Lower lobe of right lung (tissue), 2 donors: Measurements from ENCODE around the gene AHR. TPM values are rescaled to one million over a fixed set of nuclear protein-coding genes. Genes with fewer than 3 reads are reported as not detected.

Source experiments
- ATAC-seq, 2 donors: fragments of 200-7000 bp; cut with Tn5 transposase; one replicate each; pipeline ENCODE4 v1.9.1; 2020 to 2022; ENCODE audit warnings: mild to moderate bottlenecking in 2 of 2, moderate library complexity in 2 of 2
- DNase-seq: peaks from one replicate; pipeline ENCODE4 v3.0.0-alpha.2; 2020
- H3K27ac ChIP-seq: fragments of 200-600 bp; one replicate; pipeline ENCODE4 v1.8.0; 2022
- H3K27me3 ChIP-seq: fragments of 200-600 bp; one replicate; pipeline ENCODE4 v1.8.0; 2022; ENCODE audit warnings: low read depth
- H3K36me3 ChIP-seq: fragments of 200-600 bp; one replicate; pipeline ENCODE4 v1.8.0; 2022; ENCODE audit warnings: mild to moderate bottlenecking
- H3K4me1 ChIP-seq: fragments of 200-600 bp; one replicate; pipeline ENCODE4 v1.8.0; 2022
- H3K4me3 ChIP-seq: fragments of 200-600 bp; one replicate; pipeline ENCODE4 v1.8.0; 2022; ENCODE audit warnings: mild to moderate bottlenecking
- H3K9me3 ChIP-seq: fragments of 200-600 bp; one replicate; pipeline ENCODE4 v1.8.0; 2022
- intact Hi-C: fragments of 100-400 bp; cut with DNase I; formaldehyde crosslinking; loops from one replicate; pipeline ENCODE4 v1.11.0; 2022
- total RNA-seq: library from RNA; stranded (reverse); fragmentation: NEBNext Ultra II Directional; extraction: Animal tissue kit (Norgen Biotek cat#: 25700); gene quantifications from one replicate; pipeline ENCODE4 v1.2.1, GENCODE V29; 2021
- TF ChIP-seq, protein P1 (sequence below): fragments of 200-600 bp; IDR thresholded peaks from one replicate; pipeline ENCODE4 v1.8.0; 2022; ENCODE audit warnings: antibody characterized with exemption, mild to moderate bottlenecking
- donor health status: DM: no; HTN: yes; CAD: no; lungs with severe emphysema.

AHR gene
- total RNA-seq, 1 donor from 2014 or later, result 132 TPM

DNA sequence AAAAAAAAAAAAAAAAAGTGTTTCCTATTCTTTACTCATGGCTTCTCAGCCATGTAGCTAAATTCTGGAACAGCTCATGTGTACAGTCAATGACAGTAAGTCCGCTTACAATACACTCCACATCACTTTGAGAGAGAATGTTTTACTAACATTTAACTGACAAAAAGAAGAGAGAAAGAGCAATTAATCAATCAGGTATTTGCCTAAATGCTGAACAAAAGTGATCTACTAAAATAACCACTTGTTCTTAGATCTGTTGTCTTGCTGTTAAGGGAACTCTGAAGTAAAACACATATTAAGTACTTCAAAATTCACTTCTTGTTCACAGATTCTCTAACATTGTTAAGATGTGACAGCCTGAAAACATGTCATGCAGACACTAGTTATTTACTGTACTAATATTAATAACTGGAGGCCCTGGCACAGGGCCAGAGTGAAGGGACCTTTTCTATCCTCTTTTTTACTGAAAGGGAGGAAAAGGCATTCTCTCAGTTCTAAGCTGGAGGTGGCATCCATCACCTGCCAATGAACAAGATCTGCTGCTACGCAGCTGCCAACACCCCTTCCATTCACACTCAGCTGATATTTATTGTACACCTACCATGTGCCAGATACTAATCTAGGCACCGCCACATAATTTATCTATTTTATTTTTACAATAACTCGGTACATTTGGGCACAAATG is 72.6 kb downstream of the AHR start:
- intact Hi-C loops, result no loop called here
- no peak for DNase-seq
- Histone ChIP-seq H3K4me3 (no peak overlapping the region), H3K9me3 (no peaks in the 10 kb centered on the region), H3K27ac (peak overlapping the region; percentile 78), H3K36me3 (no peaks in the 10 kb centered on the region), H3K27me3 (no peaks in the 10 kb centered on the region), H3K4me1 (peaks cover 38% of the 10 kb centered on the region)
- no peak for ATAC-seq
- TF ChIP-seq, protein P1, sequence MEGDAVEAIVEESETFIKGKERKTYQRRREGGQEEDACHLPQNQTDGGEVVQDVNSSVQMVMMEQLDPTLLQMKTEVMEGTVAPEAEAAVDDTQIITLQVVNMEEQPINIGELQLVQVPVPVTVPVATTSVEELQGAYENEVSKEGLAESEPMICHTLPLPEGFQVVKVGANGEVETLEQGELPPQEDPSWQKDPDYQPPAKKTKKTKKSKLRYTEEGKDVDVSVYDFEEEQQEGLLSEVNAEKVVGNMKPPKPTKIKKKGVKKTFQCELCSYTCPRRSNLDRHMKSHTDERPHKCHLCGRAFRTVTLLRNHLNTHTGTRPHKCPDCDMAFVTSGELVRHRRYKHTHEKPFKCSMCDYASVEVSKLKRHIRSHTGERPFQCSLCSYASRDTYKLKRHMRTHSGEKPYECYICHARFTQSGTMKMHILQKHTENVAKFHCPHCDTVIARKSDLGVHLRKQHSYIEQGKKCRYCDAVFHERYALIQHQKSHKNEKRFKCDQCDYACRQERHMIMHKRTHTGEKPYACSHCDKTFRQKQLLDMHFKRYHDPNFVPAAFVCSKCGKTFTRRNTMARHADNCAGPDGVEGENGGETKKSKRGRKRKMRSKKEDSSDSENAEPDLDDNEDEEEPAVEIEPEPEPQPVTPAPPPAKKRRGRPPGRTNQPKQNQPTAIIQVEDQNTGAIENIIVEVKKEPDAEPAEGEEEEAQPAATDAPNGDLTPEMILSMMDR, result no peak

DNA sequence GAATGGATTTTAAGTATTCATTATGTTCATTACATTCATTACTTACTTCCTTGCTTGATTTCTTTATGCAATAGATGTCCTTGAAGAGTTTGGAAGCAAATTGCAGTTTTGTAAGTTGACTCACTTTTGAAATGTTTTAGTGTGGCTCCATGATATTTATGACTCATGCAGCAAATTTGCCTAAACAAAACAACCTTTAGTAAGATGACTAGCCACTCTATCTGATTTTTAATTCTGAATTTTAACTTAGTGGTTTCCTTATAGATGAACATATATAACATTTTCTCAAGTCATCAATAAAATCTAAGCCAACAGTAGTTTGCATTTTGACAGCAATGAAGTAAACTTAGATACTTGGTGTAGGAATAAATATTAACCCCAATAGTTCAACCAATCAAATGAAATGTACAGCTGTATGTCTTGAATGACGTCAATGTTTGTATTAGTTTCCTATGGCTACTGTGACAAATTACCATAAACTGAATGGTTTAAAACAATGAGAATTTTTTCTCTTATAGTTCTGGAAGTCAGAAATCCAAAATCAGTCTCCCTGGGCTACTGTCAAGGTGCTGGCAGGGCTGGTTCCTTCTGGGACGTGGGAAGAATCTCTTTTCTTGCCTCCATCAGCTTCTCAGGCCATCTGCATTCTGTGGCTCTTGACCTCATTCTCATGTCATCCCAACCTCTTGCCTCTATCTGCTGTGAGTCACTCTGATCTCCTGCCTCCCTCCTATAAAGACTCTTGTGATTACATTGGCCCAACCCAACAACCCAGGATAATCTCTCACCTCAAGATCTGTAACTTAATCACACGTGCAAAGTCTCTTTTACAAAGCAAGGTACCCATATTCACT is 73.4 kb downstream of the AHR start:
- DNase-seq (no peak), ATAC-seq (peak in 1 of 2 donors; percentile 40)
- intact Hi-C loops, result no loop called here
- Histone ChIP-seq H3K9me3 (no peaks in the 10 kb centered on the region), H3K4me3 (no peak overlapping the region), H3K27me3 (no peaks in the 10 kb centered on the region), H3K36me3 (no peaks in the 10 kb centered on the region), H3K4me1 (peaks cover 38% of the 10 kb centered on the region), H3K27ac (peak overlapping the region; percentile 78)
- TF ChIP-seq, protein P1, result no peak

DNA sequence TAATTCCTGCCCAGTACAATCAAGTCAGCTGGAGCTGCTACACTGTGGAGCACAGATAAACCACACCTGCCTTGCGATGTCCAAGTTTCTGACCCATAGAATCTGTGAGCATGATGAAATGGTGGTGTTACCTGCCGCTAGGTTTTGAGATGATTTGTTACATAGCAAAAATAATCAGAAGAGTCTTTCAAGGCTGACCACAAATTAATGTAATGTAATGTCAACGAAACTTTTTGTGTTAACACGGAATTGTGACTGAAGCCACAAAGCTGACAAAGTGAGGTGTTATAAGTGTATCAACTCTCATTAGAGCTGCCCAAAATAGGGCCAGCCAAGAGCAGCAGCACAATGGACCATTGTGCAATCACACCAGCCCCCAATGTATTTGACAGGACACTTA is 75.7 kb downstream of the AHR start:
- Histone ChIP-seq H3K4me1 (peaks cover 30% of the 10 kb centered on the region), H3K36me3 (no peaks in the 10 kb centered on the region), H3K9me3 (no peaks in the 10 kb centered on the region), H3K4me3 (no peak overlapping the region), H3K27ac (peak overlapping the region; percentile 9), H3K27me3 (no peaks in the 10 kb centered on the region)
- intact Hi-C loops, result no loop called here
- DNase-seq, result no peak
- TF ChIP-seq, protein P1, result no peak
- ATAC-seq, result no peak

DNA sequence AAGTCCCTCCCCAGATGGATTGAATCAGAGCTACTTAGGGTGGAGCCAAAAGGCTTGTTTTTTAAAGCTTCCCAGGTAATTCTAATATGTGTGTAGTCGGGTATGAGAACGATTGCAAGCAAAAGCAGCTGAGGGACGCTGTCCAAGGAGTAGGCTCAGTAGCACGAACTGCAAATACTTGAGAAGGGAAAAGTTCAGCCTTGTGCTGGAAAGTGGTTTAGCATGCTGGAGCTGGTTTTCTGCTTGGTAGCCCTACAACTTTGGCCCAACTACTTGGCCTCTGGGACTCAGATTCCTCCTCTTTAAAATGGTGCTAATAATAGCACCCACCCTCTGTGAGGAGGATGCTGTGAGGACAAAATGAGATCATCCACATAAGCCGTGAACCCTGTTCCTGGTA is 76.2 kb downstream of the AHR start:
- ATAC-seq (peak; percentile 50 to 63), DNase-seq (no peak)
- no peaks in the 10 kb centered on the region for H3K36me3 ChIP-seq
- intact Hi-C loops, result no loop called here
- TF ChIP-seq, protein P1, result no peak
- no peak overlapping the region for H3K4me3 ChIP-seq
- peak overlapping the region; percentile 9 for H3K27ac ChIP-seq
- H3K27me3 ChIP-seq, result no peaks in the 10 kb centered on the region
- peaks cover 25% of the 10 kb centered on the region for H3K4me1 ChIP-seq
- H3K9me3 ChIP-seq, result no peaks in the 10 kb centered on the region

DNA sequence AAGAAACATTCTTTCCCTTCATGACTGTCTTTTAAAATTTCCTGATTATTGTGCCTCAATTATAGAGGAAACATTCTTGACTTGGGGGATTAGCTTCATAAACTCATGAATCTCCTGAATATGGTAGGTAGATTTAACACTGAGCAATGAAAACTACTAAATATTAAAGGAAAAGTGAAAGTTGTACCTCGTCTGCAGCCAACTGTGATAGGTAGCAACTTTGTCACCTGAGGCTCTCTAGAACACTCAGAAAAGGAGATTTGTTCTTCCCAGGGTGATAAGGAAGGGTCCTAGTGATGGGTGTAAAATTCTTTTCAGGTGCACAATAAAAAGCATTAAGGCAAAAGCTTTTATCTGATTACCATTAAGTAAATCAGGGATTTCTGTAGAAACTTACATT is 78.1 kb downstream of the AHR start:
- ATAC-seq (no peak), DNase-seq (no peak)
- H3K9me3 ChIP-seq, result no peaks in the 10 kb centered on the region
- intact Hi-C loops, result no loop called here
- no peaks in the 10 kb centered on the region for H3K36me3 ChIP-seq
- H3K27ac ChIP-seq, result no peak overlapping the region
- H3K4me3 ChIP-seq, result no peak overlapping the region
- H3K4me1 ChIP-seq, result peaks cover 7% of the 10 kb centered on the region
- TF ChIP-seq, protein P1, result no peak
- no peaks in the 10 kb centered on the region for H3K27me3 ChIP-seq
